Measurements from ENCODE around the gene MRGPRG.

DNA sequence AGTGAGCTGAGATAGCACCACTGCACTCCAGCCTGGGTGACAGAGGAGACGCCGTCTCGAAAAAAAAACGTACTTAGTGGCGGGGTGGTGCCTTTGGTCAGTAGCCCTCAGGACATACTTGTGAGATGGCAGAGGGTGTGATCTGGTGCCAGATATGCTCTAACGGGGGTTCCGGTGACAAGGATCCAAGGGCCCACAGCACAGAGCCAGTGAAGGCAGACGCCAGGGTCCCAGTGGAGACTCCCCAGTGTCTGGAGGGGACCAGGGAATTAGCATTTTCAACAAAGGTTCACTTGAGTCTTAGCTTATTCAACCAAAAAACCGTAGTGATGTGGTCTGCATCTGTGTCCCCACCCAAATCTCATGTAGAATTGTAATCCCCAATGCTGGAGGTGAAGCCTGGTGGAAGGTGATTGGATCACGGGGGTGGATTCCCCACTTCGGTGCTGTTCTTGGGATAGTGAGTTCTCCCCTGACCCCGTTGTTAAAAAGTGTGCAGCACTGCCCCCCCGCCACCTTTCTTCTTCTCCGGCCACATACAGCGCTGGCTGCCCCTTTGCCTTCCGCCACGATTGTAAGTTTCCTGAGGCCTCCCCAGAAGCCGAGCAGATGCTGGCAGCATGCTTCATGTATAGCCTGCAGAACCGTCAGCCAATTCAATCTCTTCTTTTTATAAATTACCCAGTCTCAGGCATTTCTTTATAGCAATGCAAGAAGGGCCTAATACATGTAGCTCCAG, 26.9 kb downstream of the MRGPRG start:
- no peak for TF ChIP-seq CTCF (IDR thresholded peaks at IDR 0.05)
- no peak for TF ChIP-seq POLR2A (IDR thresholded peaks at IDR 0.05; ENCODE audit: low read depth)

Data from esophagus muscularis mucosa (tissue), 3 donors.